PC-3 (cell line): ENCODE results near the gene CNTNAP2. TPM values are rescaled to one million over a fixed set of nuclear protein-coding genes. Genes with fewer than 3 reads are reported as not detected.

Source experiments
- ATAC-seq: fragments of 200-7000 bp; cut with Tn5 transposase; 2 replicates; pipeline ENCODE4 v1.9.1; 2020; ENCODE audit warnings: mild to moderate bottlenecking, moderate library complexity
- BruUV-seq: library from RNA; stranded (reverse); fragments of 400-500 nt; replicated peaks from 2 replicates; lab custom pipeline; 2021; lab: Mats Ljungman, UMichigan
- CTCF ChIA-PET: fragments of 300-600 bp; sonication (Branson Sonifier 250); formaldehyde crosslinking; loops from one replicate; lab custom pipeline; 2022; ENCODE audit warnings: antibody characterized with exemption; lab: Charles Lee
- POLR2A ChIA-PET: fragments of 300-600 bp; sonication (Branson Sonifier 250); formaldehyde crosslinking; loops from one replicate; lab custom pipeline; 2022; ENCODE audit warnings: antibody characterized with exemption; ENCODE audit not compliant: unreplicated experiment; lab: Charles Lee
- DNase-seq: peaks from one replicate; pipeline ENCODE4 v3.0.0-alpha.2; 2015
- H2AFZ ChIP-seq: fragments of 300-600 bp; sonication (generic); 2 replicates; pipeline ENCODE4 v1.6.0; 2016; ENCODE audit warnings: antibody characterized with exemption, low read length
- H3F3A ChIP-seq: fragments of 300-600 bp; sonication (generic); one replicate; pipeline ENCODE4 v1.6.0; 2017; ENCODE audit warnings: antibody characterized with exemption, low read length, control low read depth, mild to moderate bottlenecking; ENCODE audit not compliant: unreplicated experiment
- H3K27ac ChIP-seq: fragments of 300-600 bp; sonication (generic); 2 replicates; pipeline ENCODE4 v1.5.1; 2016; ENCODE audit warnings: mild to moderate bottlenecking, low read length
- H3K27me3 ChIP-seq: fragments of 300-600 bp; sonication (generic); 2 replicates; pipeline ENCODE4 v1.6.1; 2016; ENCODE audit warnings: low read length, mixed read lengths
- H3K36me3 ChIP-seq: fragments of 300-600 bp; sonication (generic); 2 replicates; pipeline ENCODE4 v1.6.1; 2016; ENCODE audit warnings: low read depth, mixed run types, low read length, mixed read lengths
- H3K4me1 ChIP-seq: fragments of 300-600 bp; sonication (generic); 2 replicates; pipeline ENCODE4 v1.5.1; 2016; ENCODE audit warnings: low read length; ENCODE audit not compliant: insufficient read depth
- H3K4me2 ChIP-seq: fragments of 300-600 bp; sonication (generic); 2 replicates; pipeline ENCODE4 v1.6.0; 2016; ENCODE audit warnings: low read length
- H3K4me3 ChIP-seq: fragments of 300-600 bp; sonication (generic); 2 replicates; pipeline ENCODE4 v1.5.1; 2016; ENCODE audit warnings: mild to moderate bottlenecking, low read length, mixed read lengths
- H3K79me2 ChIP-seq: fragments of 300-600 bp; sonication (generic); 2 replicates; pipeline ENCODE4 v1.6.1; 2017; ENCODE audit warnings: low read length, mixed read lengths
- H3K9ac ChIP-seq: fragments of 300-600 bp; sonication (generic); 2 replicates; pipeline ENCODE4 v1.6.0; 2016; ENCODE audit warnings: mild to moderate bottlenecking, low read length
- H3K9me2 ChIP-seq: fragments of 300-600 bp; sonication (generic); replicated peaks from 2 replicates; pipeline ENCODE4 v1.6.1; 2016; ENCODE audit warnings: mixed run types, low read length, mixed read lengths
- H3K9me3 ChIP-seq: fragments of 300-600 bp; sonication (generic); 2 replicates; pipeline ENCODE4 v1.6.1; 2016; ENCODE audit warnings: low read length, mixed read lengths
- H4K20me1 ChIP-seq: fragments of 300-600 bp; sonication (generic); 2 replicates; pipeline ENCODE4 v1.6.1; 2016; ENCODE audit warnings: low read length, mixed read lengths
- EZH2 ChIP-seq: fragments of 300-600 bp; sonication (generic); IDR thresholded peaks from one replicate; pipeline ENCODE4 v1.6.1; 2017; ENCODE audit warnings: antibody characterized with exemption, mild to moderate bottlenecking, low read length; ENCODE audit not compliant: unreplicated experiment
- EZH2phosphoT487 ChIP-seq: fragments of 300-600 bp; sonication (generic); IDR thresholded peaks from 2 replicates; pipeline ENCODE4 v1.6.1; 2018; ENCODE audit warnings: mild to moderate bottlenecking, antibody characterized with exemption, low read length, borderline replicate concordance
- intact Hi-C: fragments of 100-400 bp; cut with micrococcal nuclease; formaldehyde crosslinking; loops from 2 replicates; pipeline ENCODE4 v1.9.0; 2023
- total RNA-seq: library from RNA; depleted of rRNA; stranded (reverse); fragments of >200 nt; gene quantifications from 2 replicates; pipeline ENCODE4 v1.2.3, GENCODE V29; 2014
- TF ChIP-seq, protein P1 (sequence below): fragments of 300-600 bp; sonication (generic); conservative IDR thresholded peaks from 2 replicates; pipeline ENCODE4 v1.5.1; 2017; ENCODE audit warnings: antibody characterized with exemption, low read depth, mild to moderate bottlenecking, low read length

Gene CNTNAP2
- total RNA-seq, 1 experiment from 2014 or later = 1.5 TPM

DNA sequence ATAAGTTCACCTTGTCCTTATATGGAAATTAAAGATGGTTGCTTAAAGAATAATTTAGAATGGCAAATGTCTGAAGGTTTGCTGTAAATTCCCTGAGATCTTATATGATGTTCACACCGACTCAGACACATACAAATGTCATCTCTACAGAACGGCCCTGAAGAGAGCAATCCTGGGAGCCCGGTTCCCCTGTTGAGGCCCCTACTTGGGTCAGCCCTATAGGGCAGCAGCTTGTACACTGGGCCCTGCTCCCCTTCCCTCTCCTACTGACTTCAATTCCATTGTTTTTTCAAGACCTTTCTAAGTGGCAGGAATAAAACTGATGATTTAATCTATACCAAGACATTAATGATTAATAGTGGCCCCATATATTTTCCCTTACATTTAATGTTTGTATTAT is 1660.7 kb downstream of the CNTNAP2 start:
- no peaks in the 10 kb centered on the region for H3K4me1 ChIP-seq
- POLR2A ChIA-PET = no interaction called here
- H3K9ac ChIP-seq = no peak overlapping the region
- CTCF ChIA-PET = no interaction called here
- no peak overlapping the region for H3K27ac ChIP-seq
- H3K4me3 ChIP-seq = no peak overlapping the region
- no peaks in the 10 kb centered on the region for H3K9me2 ChIP-seq
- H3K79me2 ChIP-seq = no peaks in the 10 kb centered on the region
- ATAC-seq (no peak), DNase-seq (no peak)
- no peak overlapping the region for H3K4me2 ChIP-seq
- intact Hi-C loops = no loop called here
- no peaks in the 10 kb centered on the region for H3K36me3 ChIP-seq
- no TSS peak for BruUV-seq
- H3F3A ChIP-seq = no peaks in the 10 kb centered on the region
- no peaks in the 10 kb centered on the region for H3K9me3 ChIP-seq
- H2AFZ ChIP-seq = no peak overlapping the region
- H3K27me3 ChIP-seq = no peaks in the 10 kb centered on the region
- TF ChIP-seq, protein P1, sequence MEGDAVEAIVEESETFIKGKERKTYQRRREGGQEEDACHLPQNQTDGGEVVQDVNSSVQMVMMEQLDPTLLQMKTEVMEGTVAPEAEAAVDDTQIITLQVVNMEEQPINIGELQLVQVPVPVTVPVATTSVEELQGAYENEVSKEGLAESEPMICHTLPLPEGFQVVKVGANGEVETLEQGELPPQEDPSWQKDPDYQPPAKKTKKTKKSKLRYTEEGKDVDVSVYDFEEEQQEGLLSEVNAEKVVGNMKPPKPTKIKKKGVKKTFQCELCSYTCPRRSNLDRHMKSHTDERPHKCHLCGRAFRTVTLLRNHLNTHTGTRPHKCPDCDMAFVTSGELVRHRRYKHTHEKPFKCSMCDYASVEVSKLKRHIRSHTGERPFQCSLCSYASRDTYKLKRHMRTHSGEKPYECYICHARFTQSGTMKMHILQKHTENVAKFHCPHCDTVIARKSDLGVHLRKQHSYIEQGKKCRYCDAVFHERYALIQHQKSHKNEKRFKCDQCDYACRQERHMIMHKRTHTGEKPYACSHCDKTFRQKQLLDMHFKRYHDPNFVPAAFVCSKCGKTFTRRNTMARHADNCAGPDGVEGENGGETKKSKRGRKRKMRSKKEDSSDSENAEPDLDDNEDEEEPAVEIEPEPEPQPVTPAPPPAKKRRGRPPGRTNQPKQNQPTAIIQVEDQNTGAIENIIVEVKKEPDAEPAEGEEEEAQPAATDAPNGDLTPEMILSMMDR = no peak
- TF ChIP-seq EZH2phosphoT487 (no peak), EZH2 (no peak)
- no peaks in the 10 kb centered on the region for H4K20me1 ChIP-seq

DNA sequence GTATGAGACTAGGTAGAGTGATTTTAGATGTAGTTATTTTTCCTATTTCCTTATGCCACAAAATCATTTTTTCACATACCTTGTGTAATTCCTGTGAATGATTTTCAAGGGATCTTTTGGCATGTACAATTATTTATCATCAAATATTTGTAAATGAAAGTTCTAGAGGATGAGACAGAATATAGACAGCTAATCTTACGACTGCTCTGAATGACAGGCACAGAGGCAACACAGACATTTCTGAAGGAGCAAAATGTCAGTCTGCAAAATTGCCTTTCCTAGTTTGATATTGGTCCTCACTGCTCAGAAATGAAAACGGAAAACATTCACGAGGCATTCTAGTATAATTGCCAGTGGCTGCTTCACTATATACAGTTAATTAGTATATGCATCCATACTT is 1663.3 kb downstream of the CNTNAP2 start:
- Histone ChIP-seq H3K79me2 (no peaks in the 10 kb centered on the region), H3K9me2 (no peaks in the 10 kb centered on the region), H3K9ac (no peak overlapping the region), H3K4me2 (no peak overlapping the region), H3K4me1 (no peaks in the 10 kb centered on the region), H2AFZ (no peak overlapping the region), H3F3A (no peaks in the 10 kb centered on the region), H3K27ac (no peak overlapping the region), H3K4me3 (no peak overlapping the region), H3K9me3 (no peaks in the 10 kb centered on the region), H3K36me3 (no peaks in the 10 kb centered on the region), H4K20me1 (no peaks in the 10 kb centered on the region), H3K27me3 (no peaks in the 10 kb centered on the region)
- POLR2A ChIA-PET = no interaction called here
- intact Hi-C loops = loop anchor here (10.0 kb wide), 3 partner anchors 235 to 1045 kb away; no protein-coding TSS in a partner anchor
- no peak for DNase-seq
- CTCF ChIA-PET = no interaction called here
- no TSS peak for BruUV-seq
- no peak for TF ChIP-seq EZH2
- TF ChIP-seq EZH2phosphoT487 = no peak
- TF ChIP-seq, protein P1 = no peak
- no peak for ATAC-seq

DNA sequence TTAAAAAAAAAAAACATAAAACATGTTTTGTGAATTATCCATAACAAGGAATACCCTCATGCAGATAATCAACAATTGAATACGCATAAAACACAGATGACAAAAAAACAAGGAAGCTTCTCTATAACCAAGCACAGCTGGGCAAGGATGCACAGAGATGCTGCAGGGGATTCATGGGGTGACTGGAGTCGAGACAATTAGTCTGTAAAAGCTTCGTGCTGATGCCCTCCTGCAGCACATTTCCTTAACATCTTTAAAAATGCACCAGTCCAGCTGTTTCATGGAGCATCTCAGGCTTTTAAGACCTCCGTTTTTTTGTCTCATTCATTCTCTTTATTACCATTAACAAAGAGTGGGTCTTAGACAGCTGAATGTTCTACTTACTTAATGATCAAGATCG is 1680.0 kb downstream of the CNTNAP2 start:
- Histone ChIP-seq H3K79me2 (no peaks in the 10 kb centered on the region), H3K9me3 (no peaks in the 10 kb centered on the region), H3F3A (no peaks in the 10 kb centered on the region), H3K36me3 (no peaks in the 10 kb centered on the region), H3K4me2 (no peak overlapping the region), H4K20me1 (no peaks in the 10 kb centered on the region), H2AFZ (no peak overlapping the region), H3K4me1 (no peaks in the 10 kb centered on the region), H3K9ac (no peak overlapping the region), H3K9me2 (no peaks in the 10 kb centered on the region), H3K27me3 (no peaks in the 10 kb centered on the region), H3K27ac (no peak overlapping the region), H3K4me3 (no peak overlapping the region)
- intact Hi-C loops = no loop called here
- TF ChIP-seq, protein P1 = no peak
- no peak for TF ChIP-seq EZH2phosphoT487
- no peak for TF ChIP-seq EZH2
- DNase-seq (no peak), ATAC-seq (no peak)
- ChIA-PET POLR2A (no interaction called here), CTCF (no interaction called here)
- BruUV-seq = no TSS peak
